WTC11 (cell line): Measurements from ENCODE around the gene IL9. TPM values are rescaled to one million over a fixed set of nuclear protein-coding genes. Genes with fewer than 3 reads are reported as not detected.

Experiments used
- ATAC-seq: fragments of 200-7000 bp; cut with Tn5 transposase; 2 replicates; pipeline ENCODE4 v1.10.0; 2021; ENCODE audit warnings: mild to moderate bottlenecking, moderate library complexity
- CTCF ChIA-PET: fragments of 300-600 bp; sonication (Branson Sonifier 250); formaldehyde crosslinking; loops from one replicate; lab custom pipeline; 2021; ENCODE audit warnings: antibody characterized with exemption; lab: Charles Lee
- POLR2A ChIA-PET: fragments of 350-600 bp; sonication (Branson Sonifier 250); formaldehyde crosslinking; loops from one replicate; lab custom pipeline; 2021; ENCODE audit warnings: antibody characterized with exemption; lab: Charles Lee
- DNase-seq: peaks from one replicate; pipeline ENCODE4 v3.0.0; 2021; ENCODE audit warnings: low spot score
- H3K27ac Mint-ChIP-seq: 2 replicates; pipeline ENCODE4 v1.8.0; 2021; ENCODE audit warnings: mixed read lengths
- H3K27me3 Mint-ChIP-seq: 2 replicates; pipeline ENCODE4 v1.8.0; 2021; ENCODE audit warnings: low read depth, mild to moderate bottlenecking, moderate library complexity, mixed read lengths
- H3K36me3 Mint-ChIP-seq: 2 replicates; pipeline ENCODE4 v1.8.0; 2021; ENCODE audit warnings: mixed read lengths
- H3K4me1 Mint-ChIP-seq: 2 replicates; pipeline ENCODE4 v1.8.0; 2022; ENCODE audit warnings: mixed read lengths
- H3K4me3 Mint-ChIP-seq: 2 replicates; pipeline ENCODE4 v1.8.0; 2021; ENCODE audit warnings: mild to moderate bottlenecking, moderate library complexity, mixed read lengths
- H3K9me3 Mint-ChIP-seq: 2 replicates; pipeline ENCODE4 v1.8.0; 2021; ENCODE audit warnings: mixed read lengths
- FOXP1 ChIP-seq: sonication (generic); formaldehyde crosslinking; IDR thresholded peaks from 2 replicates; pipeline ENCODE4 v1.8.0; 2022; ENCODE audit warnings: missing genetic modification reagents, mild to moderate bottlenecking, moderate library complexity, borderline replicate concordance
- GTF2I ChIP-seq: fragments of 250-450 bp; sonication (Bioruptor Pico); conservative IDR thresholded peaks from 2 replicates; pipeline ENCODE4 v1.4.0; 2021; ENCODE audit warnings: mild to moderate bottlenecking
- KAT7 ChIP-seq: sonication (generic); formaldehyde crosslinking; IDR thresholded peaks from 2 replicates; pipeline ENCODE4 v1.8.1; 2023; ENCODE audit warnings: missing genetic modification reagents, mild to moderate bottlenecking, borderline replicate concordance
- MXD4 ChIP-seq: fragments of 250-450 bp; sonication (Bioruptor Pico); IDR thresholded peaks from 2 replicates; pipeline ENCODE4 v1.8.0; 2021; ENCODE audit warnings: mild to moderate bottlenecking, moderate library complexity, borderline replicate concordance
- NR3C1 ChIP-seq: sonication (generic); formaldehyde crosslinking; conservative IDR thresholded peaks from 2 replicates; pipeline ENCODE4 v1.8.1; 2023; ENCODE audit warnings: low read depth, mild to moderate bottlenecking, missing genetic modification reagents
- OVOL2 ChIP-seq: fragments of 250-450 bp; sonication (Bioruptor Pico); IDR thresholded peaks from 2 replicates; pipeline ENCODE4 v1.9.0; 2021; ENCODE audit warnings: mild to moderate bottlenecking, borderline replicate concordance
- TCF7 ChIP-seq: sonication (generic); formaldehyde crosslinking; IDR thresholded peaks from 2 replicates; pipeline ENCODE4 v1.8.0; 2022; ENCODE audit warnings: mild to moderate bottlenecking, low read depth, missing genetic modification reagents, moderate library complexity
- TP53 ChIP-seq: sonication (generic); formaldehyde crosslinking; IDR thresholded peaks from 2 replicates; pipeline ENCODE4 v1.8.1; 2023; ENCODE audit warnings: mild to moderate bottlenecking, missing genetic modification reagents
- ZNF396 ChIP-seq: fragments of 250-450 bp; sonication (Bioruptor Pico); IDR thresholded peaks from 2 replicates; pipeline ENCODE4 v1.8.0; 2021; ENCODE audit warnings: mild to moderate bottlenecking, moderate library complexity, borderline replicate concordance
- total RNA-seq: library from RNA; stranded (reverse); gene quantifications from 3 replicates; pipeline ENCODE4 v1.2.3, GENCODE V29; 2021
- TF ChIP-seq, protein P1 (sequence below): sonication (generic); formaldehyde crosslinking; IDR thresholded peaks from 2 replicates; pipeline ENCODE4 v1.8.1; 2023; ENCODE audit warnings: mild to moderate bottlenecking, missing genetic modification reagents
- TF ChIP-seq, protein P2 (sequence below): sonication (generic); formaldehyde crosslinking; IDR thresholded peaks from 2 replicates; pipeline ENCODE4 v1.8.0; 2023; ENCODE audit warnings: mild to moderate bottlenecking, missing genetic modification reagents
- TF ChIP-seq, protein P3 (sequence below): sonication (generic); formaldehyde crosslinking; IDR thresholded peaks from 2 replicates; pipeline ENCODE4 v1.8.1; 2022; ENCODE audit warnings: low read depth, missing genetic modification reagents, borderline replicate concordance
- TF ChIP-seq, protein P4 (sequence below): fragments of 250-450 bp; sonication (Bioruptor Pico); IDR thresholded peaks from 2 replicates; pipeline ENCODE4 v1.9.0; 2021; ENCODE audit warnings: mild to moderate bottlenecking
- TF ChIP-seq, protein P5 (sequence below): sonication (generic); formaldehyde crosslinking; IDR thresholded peaks from 2 replicates; pipeline ENCODE4 v1.8.0; 2022; ENCODE audit warnings: missing genetic modification reagents

IL9 gene
- total RNA-seq, 1 experiment from 2014 or later, result not detected

DNA sequence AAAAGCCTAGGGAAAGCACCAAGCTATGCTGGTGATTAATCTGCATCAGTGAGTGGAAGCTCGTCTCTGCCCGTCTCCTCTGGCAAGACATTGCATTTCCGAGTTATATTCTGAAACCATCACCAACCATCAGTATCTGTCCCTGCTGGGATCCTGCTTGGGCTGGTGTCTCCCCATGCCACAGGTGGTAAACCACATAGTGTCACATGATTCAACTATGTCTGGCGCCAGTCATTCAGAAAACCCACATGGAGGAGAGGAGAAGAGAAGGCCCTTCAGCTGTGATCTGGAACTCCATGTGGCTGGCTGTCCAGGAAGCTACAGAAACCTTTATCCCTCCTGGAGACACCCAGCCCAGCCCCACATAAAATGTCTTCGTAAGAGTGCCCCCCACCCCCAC lies 4.8 kb downstream of the IL9 start:
- TF ChIP-seq, protein P1, sequence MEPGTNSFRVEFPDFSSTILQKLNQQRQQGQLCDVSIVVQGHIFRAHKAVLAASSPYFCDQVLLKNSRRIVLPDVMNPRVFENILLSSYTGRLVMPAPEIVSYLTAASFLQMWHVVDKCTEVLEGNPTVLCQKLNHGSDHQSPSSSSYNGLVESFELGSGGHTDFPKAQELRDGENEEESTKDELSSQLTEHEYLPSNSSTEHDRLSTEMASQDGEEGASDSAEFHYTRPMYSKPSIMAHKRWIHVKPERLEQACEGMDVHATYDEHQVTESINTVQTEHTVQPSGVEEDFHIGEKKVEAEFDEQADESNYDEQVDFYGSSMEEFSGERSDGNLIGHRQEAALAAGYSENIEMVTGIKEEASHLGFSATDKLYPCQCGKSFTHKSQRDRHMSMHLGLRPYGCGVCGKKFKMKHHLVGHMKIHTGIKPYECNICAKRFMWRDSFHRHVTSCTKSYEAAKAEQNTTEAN (CRISPR knock-in tag), result no peak
- TF ChIP-seq TP53, result no peak
- TF ChIP-seq, protein P2, sequence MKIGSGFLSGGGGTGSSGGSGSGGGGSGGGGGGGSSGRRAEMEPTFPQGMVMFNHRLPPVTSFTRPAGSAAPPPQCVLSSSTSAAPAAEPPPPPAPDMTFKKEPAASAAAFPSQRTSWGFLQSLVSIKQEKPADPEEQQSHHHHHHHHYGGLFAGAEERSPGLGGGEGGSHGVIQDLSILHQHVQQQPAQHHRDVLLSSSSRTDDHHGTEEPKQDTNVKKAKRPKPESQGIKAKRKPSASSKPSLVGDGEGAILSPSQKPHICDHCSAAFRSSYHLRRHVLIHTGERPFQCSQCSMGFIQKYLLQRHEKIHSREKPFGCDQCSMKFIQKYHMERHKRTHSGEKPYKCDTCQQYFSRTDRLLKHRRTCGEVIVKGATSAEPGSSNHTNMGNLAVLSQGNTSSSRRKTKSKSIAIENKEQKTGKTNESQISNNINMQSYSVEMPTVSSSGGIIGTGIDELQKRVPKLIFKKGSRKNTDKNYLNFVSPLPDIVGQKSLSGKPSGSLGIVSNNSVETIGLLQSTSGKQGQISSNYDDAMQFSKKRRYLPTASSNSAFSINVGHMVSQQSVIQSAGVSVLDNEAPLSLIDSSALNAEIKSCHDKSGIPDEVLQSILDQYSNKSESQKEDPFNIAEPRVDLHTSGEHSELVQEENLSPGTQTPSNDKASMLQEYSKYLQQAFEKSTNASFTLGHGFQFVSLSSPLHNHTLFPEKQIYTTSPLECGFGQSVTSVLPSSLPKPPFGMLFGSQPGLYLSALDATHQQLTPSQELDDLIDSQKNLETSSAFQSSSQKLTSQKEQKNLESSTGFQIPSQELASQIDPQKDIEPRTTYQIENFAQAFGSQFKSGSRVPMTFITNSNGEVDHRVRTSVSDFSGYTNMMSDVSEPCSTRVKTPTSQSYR (CRISPR knock-in tag), result no peak
- no peak for TF ChIP-seq MXD4
- no peak for TF ChIP-seq TCF7 (CRISPR knock-in tag)
- no peak for TF ChIP-seq OVOL2 (CRISPR knock-in tag)
- CTCF ChIA-PET, result interaction anchor here (1.2 to 5.9 kb wide), 11 partner anchors 17 to 330 kb away, joined by 4 to 33 read pairs (median 8); partner anchors contain the start of genes SLC25A48 and TGFBI
- POLR2A ChIA-PET, result interaction anchor here (0.9 kb wide), 1 partner anchor 241 kb away, joined by 3 read pairs; the partner anchor contains the start of gene SMAD5
- ATAC-seq, result no peak
- peaks cover 16% of the 10 kb centered on the region for H3K4me1 Mint-ChIP-seq
- no peak overlapping the region for H3K4me3 Mint-ChIP-seq
- H3K9me3 Mint-ChIP-seq, result no peaks in the 10 kb centered on the region
- no peak overlapping the region for H3K27ac Mint-ChIP-seq
- no peak for DNase-seq
- H3K27me3 Mint-ChIP-seq, result peaks cover 26% of the 10 kb centered on the region
- H3K36me3 Mint-ChIP-seq, result no peaks in the 10 kb centered on the region

DNA sequence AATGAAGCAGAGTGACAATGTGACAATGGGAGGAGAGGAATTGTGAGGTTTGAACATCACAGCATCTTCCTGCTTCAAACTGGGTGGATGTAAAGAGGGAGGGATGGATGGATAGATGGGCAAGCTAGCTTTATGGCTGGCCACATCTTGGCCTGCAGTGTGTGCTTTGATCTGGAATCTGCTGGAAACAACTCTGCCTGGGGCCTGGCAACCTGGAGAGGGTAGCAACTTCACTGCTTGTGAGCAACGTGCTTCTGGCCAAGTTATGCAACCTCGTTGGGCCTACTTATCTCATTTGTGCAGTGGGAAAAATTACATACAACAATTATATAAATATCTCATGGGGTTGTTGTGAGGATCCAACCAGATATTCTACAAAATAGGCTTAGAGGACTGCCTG lies 5.3 kb downstream of the IL9 start:
- peaks cover 16% of the 10 kb centered on the region for H3K4me1 Mint-ChIP-seq
- ChIA-PET CTCF (interaction anchor here (2.1 to 5.9 kb wide), 2 partner anchors 56 to 167 kb away, joined by 12 to 33 read pairs; partner anchors contain the start of gene SLC25A48), POLR2A (no interaction called here)
- no peaks in the 10 kb centered on the region for H3K36me3 Mint-ChIP-seq
- TF ChIP-seq, protein P3, sequence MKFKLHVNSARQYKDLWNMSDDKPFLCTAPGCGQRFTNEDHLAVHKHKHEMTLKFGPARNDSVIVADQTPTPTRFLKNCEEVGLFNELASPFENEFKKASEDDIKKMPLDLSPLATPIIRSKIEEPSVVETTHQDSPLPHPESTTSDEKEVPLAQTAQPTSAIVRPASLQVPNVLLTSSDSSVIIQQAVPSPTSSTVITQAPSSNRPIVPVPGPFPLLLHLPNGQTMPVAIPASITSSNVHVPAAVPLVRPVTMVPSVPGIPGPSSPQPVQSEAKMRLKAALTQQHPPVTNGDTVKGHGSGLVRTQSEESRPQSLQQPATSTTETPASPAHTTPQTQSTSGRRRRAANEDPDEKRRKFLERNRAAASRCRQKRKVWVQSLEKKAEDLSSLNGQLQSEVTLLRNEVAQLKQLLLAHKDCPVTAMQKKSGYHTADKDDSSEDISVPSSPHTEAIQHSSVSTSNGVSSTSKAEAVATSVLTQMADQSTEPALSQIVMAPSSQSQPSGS (CRISPR knock-in tag), result no peak
- TF ChIP-seq KAT7 (CRISPR knock-in tag) (no peak), FOXP1 (no peak), GTF2I (CRISPR knock-in tag) (no peak), NR3C1 (CRISPR knock-in tag) (no peak)
- TF ChIP-seq, protein P4, sequence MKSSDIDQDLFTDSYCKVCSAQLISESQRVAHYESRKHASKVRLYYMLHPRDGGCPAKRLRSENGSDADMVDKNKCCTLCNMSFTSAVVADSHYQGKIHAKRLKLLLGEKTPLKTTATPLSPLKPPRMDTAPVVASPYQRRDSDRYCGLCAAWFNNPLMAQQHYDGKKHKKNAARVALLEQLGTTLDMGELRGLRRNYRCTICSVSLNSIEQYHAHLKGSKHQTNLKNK (CRISPR knock-in tag), result no peak
- DNase-seq, result no peak
- no peaks in the 10 kb centered on the region for H3K9me3 Mint-ChIP-seq
- peaks cover 26% of the 10 kb centered on the region for H3K27me3 Mint-ChIP-seq
- H3K4me3 Mint-ChIP-seq, result no peak overlapping the region
- H3K27ac Mint-ChIP-seq, result no peak overlapping the region
- no peak for ATAC-seq

DNA sequence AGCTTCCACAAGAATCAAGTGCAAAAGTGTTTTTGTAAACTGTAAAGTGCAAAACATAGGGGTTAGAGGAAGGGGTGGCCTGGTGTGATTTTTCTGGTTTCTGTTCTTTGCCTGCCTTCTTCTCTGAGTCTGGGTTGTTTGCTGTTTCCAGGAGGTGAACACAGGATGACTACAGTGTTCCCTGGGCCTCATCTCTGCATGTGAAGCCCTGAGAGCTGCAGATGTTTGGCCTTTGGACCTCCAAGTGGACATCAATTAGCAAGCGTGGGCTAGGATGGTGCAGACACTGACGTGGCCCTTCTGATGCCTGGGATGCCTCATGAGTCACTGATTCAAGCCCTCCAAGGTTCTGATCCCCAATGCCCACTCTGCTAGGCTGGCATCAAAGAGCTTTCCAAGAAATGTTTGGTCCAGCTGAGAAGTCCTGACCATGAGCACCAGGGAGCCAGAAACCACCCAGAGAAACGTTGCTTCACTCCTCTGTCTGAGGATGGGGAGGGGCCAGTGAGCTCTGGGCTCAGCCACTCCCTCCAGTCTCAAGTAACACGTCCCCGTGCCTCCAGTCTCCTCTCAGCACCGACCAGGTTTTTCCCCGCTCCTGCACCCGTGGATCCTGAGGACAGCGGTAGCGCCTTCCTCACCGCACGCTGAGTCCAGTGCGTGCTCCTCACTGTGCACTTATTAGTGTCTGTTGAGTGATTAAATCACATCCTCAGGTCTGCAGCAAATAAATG lies 7.6 kb downstream of the IL9 start:
- Mint-ChIP-seq H3K4me3 (peak overlapping the region; percentile 58), H3K9me3 (no peaks in the 10 kb centered on the region), H3K4me1 (peaks cover 20% of the 10 kb centered on the region), H3K27me3 (peaks cover 26% of the 10 kb centered on the region), H3K27ac (no peak overlapping the region), H3K36me3 (no peaks in the 10 kb centered on the region)
- ChIA-PET POLR2A (no interaction called here), CTCF (interaction anchor here (0.6 to 5.9 kb wide), 16 partner anchors 8 to 423 kb away, joined by 3 to 33 read pairs (median 5); partner anchors contain the start of genes SLC25A48 and TGFBI)
- no peak for TF ChIP-seq ZNF396 (CRISPR knock-in tag)
- TF ChIP-seq, protein P5, sequence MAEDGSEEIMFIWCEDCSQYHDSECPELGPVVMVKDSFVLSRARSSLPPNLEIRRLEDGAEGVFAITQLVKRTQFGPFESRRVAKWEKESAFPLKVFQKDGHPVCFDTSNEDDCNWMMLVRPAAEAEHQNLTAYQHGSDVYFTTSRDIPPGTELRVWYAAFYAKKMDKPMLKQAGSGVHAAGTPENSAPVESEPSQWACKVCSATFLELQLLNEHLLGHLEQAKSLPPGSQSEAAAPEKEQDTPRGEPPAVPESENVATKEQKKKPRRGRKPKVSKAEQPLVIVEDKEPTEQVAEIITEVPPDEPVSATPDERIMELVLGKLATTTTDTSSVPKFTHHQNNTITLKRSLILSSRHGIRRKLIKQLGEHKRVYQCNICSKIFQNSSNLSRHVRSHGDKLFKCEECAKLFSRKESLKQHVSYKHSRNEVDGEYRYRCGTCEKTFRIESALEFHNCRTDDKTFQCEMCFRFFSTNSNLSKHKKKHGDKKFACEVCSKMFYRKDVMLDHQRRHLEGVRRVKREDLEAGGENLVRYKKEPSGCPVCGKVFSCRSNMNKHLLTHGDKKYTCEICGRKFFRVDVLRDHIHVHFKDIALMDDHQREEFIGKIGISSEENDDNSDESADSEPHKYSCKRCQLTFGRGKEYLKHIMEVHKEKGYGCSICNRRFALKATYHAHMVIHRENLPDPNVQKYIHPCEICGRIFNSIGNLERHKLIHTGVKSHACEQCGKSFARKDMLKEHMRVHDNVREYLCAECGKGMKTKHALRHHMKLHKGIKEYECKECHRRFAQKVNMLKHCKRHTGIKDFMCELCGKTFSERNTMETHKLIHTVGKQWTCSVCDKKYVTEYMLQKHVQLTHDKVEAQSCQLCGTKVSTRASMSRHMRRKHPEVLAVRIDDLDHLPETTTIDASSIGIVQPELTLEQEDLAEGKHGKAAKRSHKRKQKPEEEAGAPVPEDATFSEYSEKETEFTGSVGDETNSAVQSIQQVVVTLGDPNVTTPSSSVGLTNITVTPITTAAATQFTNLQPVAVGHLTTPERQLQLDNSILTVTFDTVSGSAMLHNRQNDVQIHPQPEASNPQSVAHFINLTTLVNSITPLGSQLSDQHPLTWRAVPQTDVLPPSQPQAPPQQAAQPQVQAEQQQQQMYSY (CRISPR knock-in tag), result peak; percentile 86
- peak; percentile 71 for ATAC-seq
- DNase-seq, result peak; percentile 43
